Endothelial cell of umbilical vein (primary cell): ENCODE results near the gene ADCY5. TPM values are rescaled to one million over a fixed set of nuclear protein-coding genes. Genes with fewer than 3 reads are reported as not detected.

Source experiments
- BruUV-seq: library from RNA; stranded (reverse); fragments of 400-500 nt; replicated peaks from 2 replicates; lab custom pipeline; 2021; lab: Mats Ljungman, UMichigan
- CTCF ChIA-PET: fragments of 300-600, 350-600 bp; sonication (Branson Sonifier 250); formaldehyde crosslinking; loops from one replicate; lab custom pipeline; 2021; ENCODE audit warnings: antibody characterized with exemption, inconsistent platforms; lab: Charles Lee
- POLR2A ChIA-PET: fragments of 300-600, 350-600 bp; sonication (Branson Sonifier 250); formaldehyde crosslinking; loops from one replicate; lab custom pipeline; 2021; ENCODE audit warnings: antibody characterized with exemption, inconsistent platforms; lab: Charles Lee
- DNase-seq: peaks from one replicate; pipeline ENCODE4 v3.0.0-alpha.2; 2011; ENCODE audit warnings: low read depth, low spot score
- FAIRE-seq: peaks from 2 replicates; lab custom pipeline; 2011; peaks lifted over from hg19 to GRCh38; lab: Jason Lieb, UNC
- H2AFZ ChIP-seq: 2 replicates; pipeline ENCODE4 v1.6.0; 2012; ENCODE audit warnings: low read depth, low read length, control low read depth, inconsistent platforms
- H3K27ac ChIP-seq: 2 replicates; pipeline ENCODE4 v1.5.1; 2011; ENCODE audit warnings: low read depth, mild to moderate bottlenecking, control low read depth, low read length, moderate library complexity; ENCODE audit not compliant: insufficient read depth
- H3K27me3 ChIP-seq, 2 experiments: 2 replicates each; pipeline versions ENCODE4 v1.6.0 to v1.6.1; 2011; ENCODE audit warnings: low read length in 2 of 2, mixed read lengths in 1 of 2; ENCODE audit not compliant: control insufficient read depth in 2 of 2, insufficient read depth in 2 of 2
- H3K36me3 ChIP-seq, 2 experiments: 2 replicates in 1 of 2; 3 replicates in 1 of 2; pipeline ENCODE4 v1.5.1; 2011; ENCODE audit warnings: low read length in 2 of 2, mild to moderate bottlenecking in 1 of 2, moderate library complexity in 1 of 2; ENCODE audit not compliant: control insufficient read depth in 2 of 2, insufficient read depth in 2 of 2; ENCODE audit errors: extremely low read depth in 1 of 2
- H3K4me1 ChIP-seq: 3 replicates; pipeline ENCODE4 v1.5.1; 2011; ENCODE audit warnings: mild to moderate bottlenecking, low read length; ENCODE audit not compliant: control insufficient read depth, insufficient read depth; ENCODE audit errors: extremely low read depth
- H3K4me2 ChIP-seq: 2 replicates; pipeline ENCODE4 v1.6.1; 2011; ENCODE audit warnings: low read length, control low read depth, mixed read lengths; ENCODE audit not compliant: insufficient read depth
- H3K4me3 ChIP-seq, 3 experiments: fragments of 200-600 bp in 1 of 3; sonication (generic), shearing (Covaris generic) in 1 of 3; replicated peaks in 1 of 3; 2 replicates each; pipeline ENCODE4 v1.5.1; 2011 to 2016; ENCODE audit warnings: control low read depth in 3 of 3, low read length in 3 of 3, mild to moderate bottlenecking in 2 of 3, inconsistent platforms in 1 of 3, low read depth in 1 of 3, moderate library complexity in 1 of 3; ENCODE audit not compliant: insufficient read depth in 1 of 3
- H3K79me2 ChIP-seq: 2 replicates; pipeline ENCODE4 v1.6.0; 2012; ENCODE audit warnings: low read length, inconsistent platforms; ENCODE audit not compliant: control insufficient read depth, insufficient read depth
- H3K9ac ChIP-seq: replicated peaks from 2 replicates; pipeline ENCODE3; 2011; ENCODE audit warnings: low read length, control low read depth; ENCODE audit not compliant: insufficient read depth; ENCODE audit errors: extremely low read depth
- H3K9me1 ChIP-seq: replicated peaks from 3 replicates; pipeline ENCODE4 v1.6.0; 2011; ENCODE audit warnings: mild to moderate bottlenecking, low read length; ENCODE audit not compliant: control insufficient read depth, insufficient read depth; ENCODE audit errors: extremely low read depth
- H3K9me3 ChIP-seq: replicated peaks from 2 replicates; pipeline ENCODE4 v1.5.1; 2012; ENCODE audit warnings: low read length, inconsistent platforms; ENCODE audit not compliant: control insufficient read depth, insufficient read depth
- H4K20me1 ChIP-seq: replicated peaks from 2 replicates; pipeline ENCODE3; 2011; ENCODE audit warnings: mild to moderate bottlenecking, low read length; ENCODE audit not compliant: control insufficient read depth, insufficient read depth; ENCODE audit errors: extremely low read depth
- CTCF ChIP-seq, 2 donors: IDR thresholded peaks; 1 replicate in 1 of 2; 2 replicates in 1 of 2; pipeline ENCODE4 v1.5.1; 2011; ENCODE audit warnings: low read length in 2 of 2, mild to moderate bottlenecking in 2 of 2, moderate library complexity in 2 of 2, control low read depth in 1 of 2, inconsistent platforms in 1 of 2, low read depth in 1 of 2; ENCODE audit not compliant: insufficient read depth in 1 of 2; ENCODE audit errors: extremely low read depth in 1 of 2
- EZH2 ChIP-seq: IDR thresholded peaks from 2 replicates; pipeline ENCODE4 v1.6.1; 2012; ENCODE audit warnings: borderline replicate concordance, low read depth, mild to moderate bottlenecking, moderate library complexity, low read length, inconsistent platforms; ENCODE audit not compliant: severe bottlenecking
- FOS ChIP-seq: IDR thresholded peaks from 2 replicates; pipeline ENCODE4 v1.6.1; 2011; ENCODE audit warnings: mild to moderate bottlenecking, low read length, moderate library complexity, borderline replicate concordance; ENCODE audit not compliant: insufficient read depth
- GATA2 ChIP-seq: IDR thresholded peaks from 2 replicates; pipeline ENCODE4 v1.7.0; 2011; ENCODE audit warnings: low read depth, mild to moderate bottlenecking, moderate library complexity, mixed read lengths, low read length; ENCODE audit not compliant: insufficient read length, insufficient read depth
- JUN ChIP-seq: IDR thresholded peaks from 2 replicates; pipeline ENCODE4 v1.6.1; 2011; ENCODE audit warnings: borderline replicate concordance, low read depth; ENCODE audit not compliant: insufficient read length, insufficient read depth
- MAX ChIP-seq: IDR thresholded peaks from 2 replicates; pipeline ENCODE4 v1.6.1; 2011; ENCODE audit not compliant: insufficient read depth, insufficient read length
- MYC ChIP-seq: IDR thresholded peaks from one replicate; pipeline ENCODE4 v1.6.1; 2011; ENCODE audit warnings: mild to moderate bottlenecking, low read depth, low read length
- POLR2A ChIP-seq: IDR thresholded peaks from 2 replicates; pipeline ENCODE4 v1.6.1; 2012; ENCODE audit warnings: low read depth, mild to moderate bottlenecking, control low read depth, low read length
- POLR2AphosphoS5 ChIP-seq: IDR thresholded peaks from 2 replicates; pipeline ENCODE4 v1.6.1; 2012; ENCODE audit warnings: low read depth, mild to moderate bottlenecking, control low read depth, low read length, moderate library complexity; ENCODE audit not compliant: insufficient read depth
- dilution Hi-C: fragments of 300-500 bp; cut with MboI; formaldehyde crosslinking; loops from one replicate; pipeline ENCODE4 v1.15.0; 2019; ENCODE audit warnings: low sequenced_read_pairs; ENCODE audit not compliant: extremely low pct_ligation_motif_present
- intact Hi-C: fragments of 100-400 bp; cut with micrococcal nuclease; formaldehyde crosslinking; loops from one replicate; pipeline ENCODE4 v1.10.0; 2022
- polyA plus RNA-seq, 4 experiments: library from polyadenylated mRNA; depleted of rRNA in 3 of 4; stranded (reverse) in 3 of 4; unstranded in 1 of 4; fragments of >200 nt; gene quantifications; 2 replicates each; pipeline versions ENCODE4 v1.2.1 to v1.2.3, GENCODE V29; 2011 to 2012; ENCODE audit warnings: missing spikeins in 1 of 4
- total RNA-seq: library from RNA; stranded (reverse); gene quantifications from 2 replicates; pipeline ENCODE4 v1.2.3, GENCODE V29; 2021

ADCY5 gene
- total and polyA plus RNA-seq, 2 donors (not counting 3 experiments of a cell fraction or from before 2014, with no cell fraction given), result 0.01 TPM; not detected in 1

DNA sequence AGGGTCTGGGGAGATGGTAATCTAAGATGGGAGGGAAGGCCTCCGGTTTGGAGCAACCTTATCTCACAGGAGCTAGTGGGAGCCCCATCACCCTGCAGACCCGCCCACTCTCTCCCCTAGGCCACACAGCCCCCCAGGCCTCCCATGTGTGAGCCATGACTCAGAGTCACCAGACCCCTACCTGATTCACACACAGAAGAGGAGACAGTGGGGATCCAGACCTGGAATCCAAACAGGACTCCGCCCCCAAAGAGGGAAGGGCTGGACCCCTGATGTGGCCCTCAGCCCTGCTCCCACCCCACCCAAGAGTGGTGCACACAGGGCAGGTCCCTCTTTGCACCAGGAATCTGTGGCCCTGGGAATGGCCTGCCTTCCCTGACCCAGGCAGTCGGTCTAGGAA, 97.4 kb downstream of the ADCY5 start:
- Histone ChIP-seq H3K9me3 (no peaks in the 10 kb centered on the region), H3K36me3 (no peaks in the 10 kb centered on the region), H3K27ac (no peak overlapping the region), H3K4me1 (no peaks in the 10 kb centered on the region), H3K79me2 (no peaks in the 10 kb centered on the region), H4K20me1 (no peaks in the 10 kb centered on the region), H3K4me2 (no peak overlapping the region), H3K9ac (no peak overlapping the region), H3K9me1 (no peaks in the 10 kb centered on the region), H3K27me3 (no peaks in the 10 kb centered on the region), H3K4me3 (no peak overlapping the region), H2AFZ (no peak overlapping the region)
- DNase-seq, result no peak
- CTCF ChIA-PET, result no interaction called here
- dilution Hi-C loops (no loop called here), intact Hi-C loops (no loop called here)
- POLR2A ChIA-PET, result no interaction called here
- no peak for FAIRE-seq
- no TSS peak for BruUV-seq
- TF ChIP-seq FOS (no peak), JUN (no peak), POLR2A (no peak), MYC (no peak), GATA2 (no peak), CTCF (IDR thresholded peaks at IDR 0.05; ENCODE audit: extremely low read depth in 1 of 2, insufficient read depth in 1 of 2, low read depth in 1 of 2, low read length in 2 of 2) (no peak), EZH2 (no peak), MAX (no peak), POLR2AphosphoS5 (no peak)
